ENCODE measurements around the gene PPP2R5D. TPM values are rescaled to one million over a fixed set of nuclear protein-coding genes. Genes with fewer than 3 reads are reported as not detected.

PPP2R5D gene
- total and polyA plus RNA-seq, 9 of the 15 experiments (the other 6 are each of a cell fraction or from before 2014, with no cell fraction given) = 1.3 to 96.1 (median 38.4) TPM

DNA sequence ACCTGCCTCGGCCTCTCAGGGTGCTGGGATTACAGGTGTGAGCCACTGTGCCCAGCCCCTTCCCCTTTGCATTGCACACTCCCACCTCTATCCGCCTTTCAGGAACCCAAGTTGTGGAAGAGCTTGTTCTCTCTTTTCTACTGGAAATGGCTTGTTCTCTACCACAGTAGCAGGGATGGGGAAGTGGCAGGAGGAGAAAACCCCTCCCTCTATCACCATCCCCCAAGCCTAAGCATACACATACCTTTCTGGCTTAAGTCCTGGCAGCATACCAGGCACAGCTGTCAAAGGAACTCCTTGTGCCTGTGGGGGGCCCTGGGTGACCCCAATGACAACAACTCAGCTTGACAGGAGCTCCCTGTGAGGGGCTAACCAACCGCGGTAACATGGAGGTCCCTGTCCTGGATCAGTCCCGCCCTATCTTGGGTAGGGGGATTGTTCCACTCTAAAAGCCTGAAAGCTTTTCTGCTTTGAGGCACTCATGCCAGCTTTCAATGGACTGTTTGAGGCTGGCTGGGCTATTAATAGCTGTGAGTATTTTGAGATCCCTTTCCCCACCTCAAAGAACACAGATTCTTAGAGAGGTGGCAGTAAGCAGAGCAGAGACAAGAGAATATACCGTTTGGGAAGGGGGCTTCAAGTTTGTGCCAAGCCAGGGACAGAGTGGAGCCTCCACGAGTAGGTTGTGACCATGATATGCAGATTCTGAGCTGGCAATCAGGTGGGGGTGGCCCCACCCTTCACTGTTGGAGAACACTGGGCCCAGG lies 32.0 kb downstream of the PPP2R5D start:
- Histone ChIP-seq H3K27me3 (ENCODE audit: control insufficient read depth in 2 of 2, insufficient read depth in 2 of 2, low read length in 2 of 2) (no peaks in the 10 kb centered on the region), H3K4me3 (no peak overlapping the region), H2AFZ (ENCODE audit: low read depth, low read length) (no peak overlapping the region), H3K27ac (ENCODE audit: extremely low read depth, low read depth, low read length) (peak overlapping the region; percentile 20; the same call in 1 of the 3 replicates), H3K36me3 (ENCODE audit: control insufficient read depth, insufficient read depth, low read length) (peaks cover 67% of the 10 kb centered on the region), H3K9ac (ENCODE audit: insufficient read depth in 1 of 2, low read depth in 2 of 2, low read length in 2 of 2) (peak overlapping the region; percentile 1 to 82; a peak in 3 of 4 replicates), H3K4me2 (ENCODE audit: insufficient read depth, low read length) (peak overlapping the region; percentile 0; the same call in 1 of the 2 replicates), H3K9me3 (replicated peaks; ENCODE audit: control insufficient read depth, insufficient read depth, low read depth, low read length) (no peaks in the 10 kb centered on the region), H3K4me1 (replicated peaks in 1 of 2; ENCODE audit: control insufficient read depth in 2 of 2, insufficient read depth in 2 of 2, low read length in 2 of 2) (peaks cover 42 to 53% of the 10 kb centered on the region in 2 experiments), H3K9me1 (ENCODE audit: control insufficient read depth, insufficient read depth, low read length) (no peaks in the 10 kb centered on the region), H4K20me1 (replicated peaks; ENCODE audit: control insufficient read depth, insufficient read depth, low read length) (peaks cover 4% of the 10 kb centered on the region; the same call in 1 of the 2 replicates), H3K79me2 (ENCODE audit: control insufficient read depth, insufficient read depth, low read length) (peaks cover 56% of the 10 kb centered on the region)
- ChIA-PET POLR2A (interaction anchor here (0.6 to 3.9 kb wide), 6 partner anchors 18 to 255 kb away, joined by 3 to 19 read pairs (median 3); no protein-coding TSS in a partner anchor), CTCF (ENCODE audit: low intra/inter-chr PET ratio) (no interaction called here)
- TF ChIP-seq IFI16 (CRISPR knock-in tag; IDR thresholded peaks at IDR 0.05) (no peak), SPI1 (IDR thresholded peaks at IDR 0.05; ENCODE audit: borderline replicate concordance, low read depth, low read length) (peak; percentile 17; the same call in 1 of the 2 replicates), FOXJ2 (tag; IDR thresholded peaks at IDR 0.05) (no peak)
- BruUV-seq (replicated peaks) = no TSS peak
- DNase-seq (ENCODE audit: extremely low read depth in 1 of 4, low spot score in 3 of 4) (no peak), FAIRE-seq (no peak), ATAC-seq (no peak)
- WGBS (ENCODE audit: insufficient coverage, low coverage, missing lambda C conversion rate) = 81% methylated on average over 7 of the region's 7 CpGs
- intact Hi-C loops (cut with micrococcal nuclease) (no loop called here), in situ Hi-C loops (cut with MboI) (no loop called here)

DNA sequence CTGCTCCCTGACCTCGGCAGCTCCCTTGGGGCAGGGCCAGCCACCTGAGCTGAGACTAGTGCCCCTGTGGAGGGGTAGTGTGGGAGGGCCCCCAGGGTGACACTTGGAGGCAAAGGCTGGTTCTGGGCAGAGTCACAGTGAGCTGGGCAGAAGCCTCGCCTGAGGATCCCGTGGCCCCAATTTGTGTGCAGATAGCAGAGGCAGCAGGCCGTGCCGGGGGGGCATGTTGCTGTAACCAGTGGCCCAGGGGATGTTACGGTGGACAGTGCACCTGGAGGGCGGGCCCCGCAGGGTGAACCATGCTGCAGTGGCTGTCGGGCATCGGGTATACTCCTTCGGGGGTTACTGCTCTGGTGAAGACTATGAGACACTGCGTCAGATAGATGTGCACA lies 32.6 kb downstream of the PPP2R5D start:
- intact Hi-C loops (cut with micrococcal nuclease) = no loop called here
- FAIRE-seq = no peak
- ChIA-PET CTCF (ENCODE audit: low intra/inter-chr PET ratio) (no interaction called here), POLR2A (interaction anchor here (0.6 kb wide), 4 partner anchors 13 to 254 kb away, joined by 3 to 4 read pairs (median 3); no protein-coding TSS in a partner anchor)
- no peaks in the 10 kb centered on the region for H3K9me3 ChIP-seq (replicated peaks; ENCODE audit: control insufficient read depth, insufficient read depth, low read depth, low read length)
- peaks cover 62% of the 10 kb centered on the region for H3K79me2 ChIP-seq (ENCODE audit: control insufficient read depth, insufficient read depth, low read length)
- no peaks in the 10 kb centered on the region for H3K9me1 ChIP-seq (ENCODE audit: control insufficient read depth, insufficient read depth, low read length)
- H4K20me1 ChIP-seq (replicated peaks; ENCODE audit: control insufficient read depth, insufficient read depth, low read length) = peaks cover 4% of the 10 kb centered on the region; the same call in 1 of the 2 replicates
- H3K4me3 ChIP-seq = no peak overlapping the region
- H3K9ac ChIP-seq (ENCODE audit: insufficient read depth in 1 of 2, low read depth in 2 of 2, low read length in 2 of 2) = peak overlapping the region; percentile 1 to 82; a peak in 3 of 4 replicates
- H3K27me3 ChIP-seq (ENCODE audit: control insufficient read depth in 2 of 2, insufficient read depth in 2 of 2, low read length in 2 of 2) = no peaks in the 10 kb centered on the region
- peak overlapping the region; percentile 0; the same call in 1 of the 2 replicates for H3K4me2 ChIP-seq (ENCODE audit: insufficient read depth, low read length)
- ATAC-seq = no peak
- 91% methylated on average over 12 of the region's 12 CpGs for WGBS (ENCODE audit: insufficient coverage, low coverage, missing lambda C conversion rate)
- no TSS peak for BruUV-seq (replicated peaks)
- no peak overlapping the region for H2AFZ ChIP-seq (ENCODE audit: low read depth, low read length)
- in situ Hi-C loops (cut with MboI) = no loop called here
- H3K27ac ChIP-seq (ENCODE audit: extremely low read depth, low read depth, low read length) = peak overlapping the region; percentile 20; the same call in 1 of the 3 replicates
- H3K36me3 ChIP-seq (ENCODE audit: control insufficient read depth, insufficient read depth, low read length) = peaks cover 61% of the 10 kb centered on the region
- H3K4me1 ChIP-seq (replicated peaks in 1 of 2; ENCODE audit: control insufficient read depth in 2 of 2, insufficient read depth in 2 of 2, low read length in 2 of 2) = peaks cover 44 to 53% of the 10 kb centered on the region in 2 experiments
- no peak for DNase-seq (ENCODE audit: extremely low read depth in 1 of 4, low spot score in 3 of 4)
- no peak for TF ChIP-seq EGR1 (conservative IDR thresholded peaks at IDR 0.05)
- TF ChIP-seq RBFOX2 (IDR thresholded peaks at IDR 0.05; ENCODE audit: low read depth, low read length) = peak; percentile 48
- TF ChIP-seq C11orf30 (IDR thresholded peaks at IDR 0.05; ENCODE audit: low read depth) = no peak
- TF ChIP-seq SRSF3 (IDR thresholded peaks at IDR 0.05; ENCODE audit: insufficient read depth, low read length) = no peak
- TF ChIP-seq ETS2 (tag; IDR thresholded peaks at IDR 0.05; ENCODE audit: borderline replicate concordance, poor library complexity, severe bottlenecking) = no peak
- TF ChIP-seq ZNF699 (CRISPR knock-in tag; IDR thresholded peaks at IDR 0.05; ENCODE audit: insufficient replicate concordance) = no peak
- no peak for TF ChIP-seq CREM (IDR thresholded peaks at IDR 0.05; ENCODE audit: low read depth)
- TF ChIP-seq BRCA1 (IDR thresholded peaks at IDR 0.05) = no peak
- no peak for TF ChIP-seq BRCA1 (CRISPR knock-in tag; IDR thresholded peaks at IDR 0.05)
- TF ChIP-seq, protein P1, sequence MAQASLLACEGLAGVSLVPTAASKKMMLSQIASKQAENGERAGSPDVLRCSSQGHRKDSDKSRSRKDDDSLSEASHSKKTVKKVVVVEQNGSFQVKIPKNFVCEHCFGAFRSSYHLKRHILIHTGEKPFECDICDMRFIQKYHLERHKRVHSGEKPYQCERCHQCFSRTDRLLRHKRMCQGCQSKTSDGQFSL (CRISPR knock-in tag; IDR thresholded peaks at IDR 0.05) = 0 out of 2 replicates have a peak, but pooled peaks have one; percentile 13
- TF ChIP-seq, protein P1 (tag; IDR thresholded peaks at IDR 0.05) = no peak

Measured in K562 (cell line).